Ascending aorta (tissue), 2 donors: ENCODE measurements around the gene AUH. TPM values are rescaled to one million over a fixed set of nuclear protein-coding genes. Genes with fewer than 3 reads are reported as not detected.

ENCODE experiments used
- DNase-seq, 2 donors: peaks; one replicate each; pipeline ENCODE4 v3.0.0-alpha.2; 2019; ENCODE audit warnings: low spot score in 2 of 2
- H3K27ac ChIP-seq, 2 donors: fragments of 200-600 bp; sonication (generic); one replicate each; pipeline ENCODE4 v1.5.1; 2016 to 2017; ENCODE audit warnings: mild to moderate bottlenecking in 1 of 2
- H3K27me3 ChIP-seq: fragments of 200-600 bp; sonication (generic); one replicate; pipeline ENCODE4 v1.5.1; 2017
- H3K36me3 ChIP-seq, 2 donors: fragments of 200-600 bp; sonication (generic); one replicate each; pipeline ENCODE4 v1.5.1; 2016
- H3K4me1 ChIP-seq, 2 donors: fragments of 200-600 bp; sonication (generic); one replicate each; pipeline ENCODE4 v1.5.1; 2016 to 2017; ENCODE audit warnings: mild to moderate bottlenecking in 1 of 2
- H3K4me3 ChIP-seq, 2 donors: fragments of 200-600 bp; sonication (generic); one replicate each; pipeline ENCODE4 v1.5.1; 2016 to 2017; ENCODE audit warnings: mild to moderate bottlenecking in 1 of 2
- H3K9me3 ChIP-seq, 2 donors: fragments of 200-600 bp; sonication (generic); one replicate each; pipeline ENCODE4 v1.5.1; 2016
- intact Hi-C: fragments of 100-400 bp; cut with DNase I; formaldehyde crosslinking; loops from one replicate; pipeline ENCODE4 v1.15.1; 2023
- total RNA-seq: library from RNA; depleted of rRNA; stranded (reverse); fragments of >200 nt; gene quantifications from one replicate; pipeline ENCODE4 v1.1.0, GENCODE V29; 2016
- TF ChIP-seq, protein P1 (sequence below), 3 experiments: fragments of 200-600 bp in 2 of 3; fragments of 450-650 bp in 1 of 3; sonication (generic) in 2 of 3; IDR thresholded peaks; one replicate each; pipeline ENCODE4 v1.5.1; 2016 to 2019; ENCODE audit warnings: antibody characterized with exemption in 3 of 3, mild to moderate bottlenecking in 1 of 3, moderate library complexity in 1 of 3

Gene AUH
- total RNA-seq, 1 donor from 2014 or later, result 46.2 TPM

DNA sequence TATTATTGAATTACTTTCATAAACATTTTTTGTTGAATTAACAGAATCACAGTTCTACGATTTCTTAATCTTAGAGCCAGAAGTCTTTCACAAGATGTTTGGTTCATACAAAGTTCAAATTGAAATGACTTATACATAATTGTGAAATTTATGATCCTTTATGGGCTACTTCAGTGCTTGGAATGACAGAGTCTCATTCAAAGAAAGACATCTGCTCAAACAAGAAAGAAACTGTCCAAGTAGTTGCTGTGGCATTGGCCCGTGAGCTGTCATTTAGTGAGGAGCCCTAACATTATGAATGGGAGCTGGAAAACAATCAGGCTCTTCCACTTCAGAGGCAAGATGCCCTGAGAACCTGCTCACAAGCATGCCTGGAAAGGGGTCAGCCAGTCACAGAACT lies 63.4 kb downstream of the AUH start:
- Histone ChIP-seq H3K27ac (no peak overlapping the region), H3K4me1 (peaks cover 8 to 21% of the 10 kb centered on the region in 2 donors), H3K27me3 (no peaks in the 10 kb centered on the region), H3K9me3 (no peaks in the 10 kb centered on the region), H3K4me3 (no peak overlapping the region), H3K36me3 (peaks cover 19 to 33% of the 10 kb centered on the region in 2 donors)
- intact Hi-C loops, result no loop called here
- TF ChIP-seq, protein P1, sequence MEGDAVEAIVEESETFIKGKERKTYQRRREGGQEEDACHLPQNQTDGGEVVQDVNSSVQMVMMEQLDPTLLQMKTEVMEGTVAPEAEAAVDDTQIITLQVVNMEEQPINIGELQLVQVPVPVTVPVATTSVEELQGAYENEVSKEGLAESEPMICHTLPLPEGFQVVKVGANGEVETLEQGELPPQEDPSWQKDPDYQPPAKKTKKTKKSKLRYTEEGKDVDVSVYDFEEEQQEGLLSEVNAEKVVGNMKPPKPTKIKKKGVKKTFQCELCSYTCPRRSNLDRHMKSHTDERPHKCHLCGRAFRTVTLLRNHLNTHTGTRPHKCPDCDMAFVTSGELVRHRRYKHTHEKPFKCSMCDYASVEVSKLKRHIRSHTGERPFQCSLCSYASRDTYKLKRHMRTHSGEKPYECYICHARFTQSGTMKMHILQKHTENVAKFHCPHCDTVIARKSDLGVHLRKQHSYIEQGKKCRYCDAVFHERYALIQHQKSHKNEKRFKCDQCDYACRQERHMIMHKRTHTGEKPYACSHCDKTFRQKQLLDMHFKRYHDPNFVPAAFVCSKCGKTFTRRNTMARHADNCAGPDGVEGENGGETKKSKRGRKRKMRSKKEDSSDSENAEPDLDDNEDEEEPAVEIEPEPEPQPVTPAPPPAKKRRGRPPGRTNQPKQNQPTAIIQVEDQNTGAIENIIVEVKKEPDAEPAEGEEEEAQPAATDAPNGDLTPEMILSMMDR (IDR thresholded peaks at IDR 0.05), result no peak
- no peak for DNase-seq

DNA sequence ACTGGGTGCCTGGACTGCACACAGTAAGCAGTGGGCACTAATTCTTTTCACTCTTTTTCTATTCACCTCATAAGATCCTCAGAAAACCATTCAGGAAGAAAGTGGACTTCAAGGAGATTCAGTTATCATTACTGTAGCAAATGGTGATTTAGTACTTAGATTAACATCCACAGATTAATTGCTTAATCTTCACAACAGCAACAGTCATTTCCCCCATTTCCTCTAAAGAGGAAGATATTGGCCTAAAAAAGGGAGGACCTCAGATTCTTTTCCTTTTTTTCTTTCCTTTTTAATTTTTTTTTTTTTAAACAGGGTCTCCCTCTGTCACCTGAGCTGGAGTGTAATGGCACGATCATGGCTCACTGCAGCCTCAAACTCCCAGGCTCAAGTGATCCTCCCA lies 64.4 kb downstream of the AUH start:
- Histone ChIP-seq H3K4me1 (peaks cover 4 to 14% of the 10 kb centered on the region in 2 donors), H3K27me3 (no peaks in the 10 kb centered on the region), H3K27ac (no peak overlapping the region), H3K36me3 (peaks cover 21 to 43% of the 10 kb centered on the region in 2 donors), H3K4me3 (no peak overlapping the region), H3K9me3 (no peaks in the 10 kb centered on the region)
- TF ChIP-seq, protein P1 (IDR thresholded peaks at IDR 0.05), result no peak
- intact Hi-C loops, result no loop called here
- DNase-seq, result no peak

DNA sequence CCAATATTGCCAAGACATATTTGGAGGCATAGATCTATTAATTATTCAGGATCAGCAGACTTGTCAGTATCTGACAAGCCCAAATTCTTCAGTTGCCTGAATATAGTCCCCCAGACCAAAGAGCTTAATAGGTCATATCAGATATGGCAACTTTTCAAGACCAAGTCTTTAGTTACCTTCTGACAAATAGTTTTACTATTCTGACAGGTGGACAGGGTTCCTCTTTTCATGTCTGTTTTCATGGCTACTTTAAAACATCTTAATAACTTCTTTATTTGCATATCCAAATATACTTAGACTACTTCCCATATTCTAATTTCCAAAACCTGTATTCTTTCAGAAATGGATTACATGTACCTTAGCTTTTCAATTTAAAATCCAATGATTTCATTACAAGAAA lies 65.4 kb downstream of the AUH start:
- peaks cover 3 to 7% of the 10 kb centered on the region in 2 donors for H3K4me1 ChIP-seq
- TF ChIP-seq, protein P1 (IDR thresholded peaks at IDR 0.05), result no peak

DNA sequence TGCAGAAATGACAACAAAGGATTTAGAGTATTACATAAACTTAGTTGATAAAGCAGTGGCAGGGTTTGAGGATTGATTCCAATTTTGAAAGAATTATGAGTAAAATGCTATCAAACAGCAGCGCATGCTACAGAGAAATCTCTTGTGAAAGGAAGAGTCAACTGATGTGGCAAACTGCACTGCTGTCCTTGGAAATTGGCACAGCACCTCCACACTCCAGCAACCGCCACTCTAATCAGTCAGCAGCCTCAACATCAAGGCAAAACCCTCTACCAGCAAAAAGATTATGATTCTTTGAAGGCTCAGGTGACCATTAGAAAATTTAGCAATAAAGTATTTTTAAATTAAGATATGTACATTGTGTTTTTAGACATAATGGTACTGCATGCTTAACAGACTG lies 66.4 kb downstream of the AUH start:
- Histone ChIP-seq H3K4me1 (peaks cover 0 to under 1% of the 10 kb centered on the region in 2 donors), H3K9me3 (no peaks in the 10 kb centered on the region), H3K27me3 (no peaks in the 10 kb centered on the region), H3K27ac (no peak overlapping the region), H3K36me3 (peaks cover 23 to 44% of the 10 kb centered on the region in 2 donors), H3K4me3 (no peak overlapping the region)
- DNase-seq, result no peak
- intact Hi-C loops, result no loop called here
- TF ChIP-seq, protein P1 (IDR thresholded peaks at IDR 0.05), result no peak

More for the DNA sequence above, 65.4 kb downstream of the AUH start:
- Histone ChIP-seq H3K27ac (no peak overlapping the region), H3K36me3 (peaks cover 23 to 44% of the 10 kb centered on the region in 2 donors), H3K9me3 (no peaks in the 10 kb centered on the region), H3K27me3 (no peaks in the 10 kb centered on the region), H3K4me3 (no peak overlapping the region)
- DNase-seq, result no peak
- intact Hi-C loops, result no loop called here

DNA sequence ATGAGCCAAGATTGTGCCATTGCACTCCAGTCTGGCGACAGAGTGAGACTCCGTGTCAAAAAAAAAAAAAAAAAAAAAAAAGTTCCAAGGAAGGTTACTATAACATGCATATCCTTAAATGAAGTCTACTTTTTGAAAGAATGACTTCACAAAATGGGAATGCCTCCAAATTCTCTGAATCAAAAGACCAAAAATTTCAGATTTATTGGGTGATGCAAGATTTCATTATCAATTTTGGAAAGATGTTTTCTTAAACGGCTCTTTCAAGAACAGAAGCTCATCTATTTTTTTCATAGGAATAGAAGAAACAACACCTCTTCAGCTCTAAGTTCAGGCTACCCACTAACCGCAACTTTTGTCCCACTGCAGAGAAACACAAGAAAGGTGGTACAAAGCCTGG lies 69.9 kb downstream of the AUH start:
- Histone ChIP-seq H3K4me3 (no peak overlapping the region), H3K27me3 (no peaks in the 10 kb centered on the region), H3K4me1 (no peaks in the 10 kb centered on the region), H3K36me3 (peaks cover 20 to 43% of the 10 kb centered on the region in 2 donors), H3K9me3 (no peaks in the 10 kb centered on the region), H3K27ac (no peak overlapping the region)
- DNase-seq, result no peak
- intact Hi-C loops, result no loop called here
- TF ChIP-seq, protein P1 (IDR thresholded peaks at IDR 0.05), result no peak

DNA sequence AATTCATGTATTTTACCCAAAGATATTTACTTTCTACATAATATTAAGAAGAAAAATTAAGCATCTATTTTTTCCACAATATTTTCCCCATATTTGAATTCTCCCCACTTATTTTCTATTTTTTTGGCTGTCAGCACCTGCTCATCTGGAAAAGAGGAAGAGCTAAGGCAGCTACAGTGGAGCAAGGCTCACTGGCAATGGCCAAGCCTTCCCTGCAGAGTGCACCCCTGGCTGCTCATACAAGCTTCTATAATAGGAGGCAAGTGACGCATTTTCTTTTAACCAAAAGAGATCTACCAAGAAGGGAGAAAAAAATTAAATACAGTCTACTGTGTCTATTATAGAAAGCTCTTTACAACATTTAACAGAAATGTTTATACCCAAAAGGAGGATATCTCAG lies 72.5 kb downstream of the AUH start:
- Histone ChIP-seq H3K4me1 (no peaks in the 10 kb centered on the region), H3K27ac (no peak overlapping the region), H3K4me3 (no peak overlapping the region), H3K36me3 (peaks cover 4 to 20% of the 10 kb centered on the region in 2 donors), H3K9me3 (no peaks in the 10 kb centered on the region), H3K27me3 (no peaks in the 10 kb centered on the region)
- TF ChIP-seq, protein P1 (IDR thresholded peaks at IDR 0.05), result no peak
- no peak for DNase-seq
- intact Hi-C loops, result no loop called here
